H1 (cell line): ENCODE data around the gene POU3F1. TPM values are rescaled to one million over a fixed set of nuclear protein-coding genes. Genes with fewer than 3 reads are reported as not detected.

ENCODE experiments used
- EZH2 ChIP-seq: fragments of 200-600 bp; sonication (generic); IDR thresholded peaks from 2 replicates; pipeline ENCODE4 v1.7.1; 2012; ENCODE audit warnings: low read depth, mild to moderate bottlenecking, moderate library complexity, low read length, inconsistent platforms; ENCODE audit not compliant: severe bottlenecking
- GABPA ChIP-seq: IDR thresholded peaks from 2 replicates; pipeline ENCODE4 v1.6.1; 2011; ENCODE audit warnings: mild to moderate bottlenecking, low read length, moderate library complexity, borderline replicate concordance; ENCODE audit not compliant: insufficient read depth
- MAFK ChIP-seq: IDR thresholded peaks from 2 replicates; pipeline ENCODE4 v1.6.1; 2012; ENCODE audit warnings: low read depth, mild to moderate bottlenecking, improper control_type of control experiment, low read length
- RBBP5 ChIP-seq: IDR thresholded peaks from 2 replicates; pipeline ENCODE4 v1.7.1; 2012; ENCODE audit warnings: low read depth, mild to moderate bottlenecking, inconsistent platforms, low read length, moderate library complexity, borderline replicate concordance
- polyA plus RNA-seq, 7 experiments: library from polyadenylated mRNA; depleted of rRNA in 3 of 7; stranded (reverse) in 5 of 7; unstranded in 2 of 7; fragments of >200 nt in 5 of 7; fragments of 200-250 nt in 2 of 7; gene quantifications; 1 replicate in 5 of 7; 2 replicates in 1 of 7; 4 replicates in 1 of 7; pipeline versions ENCODE4 v1.2.1 to v1.2.3, GENCODE V29; 2011 to 2013; ENCODE audit warnings: missing spikeins in 2 of 7, mixed read lengths in 2 of 7
- total RNA-seq: library from RNA; stranded (reverse); fragmentation: NEBNext Ultra II Directional; extraction: Animal tissue kit (Norgen Biotek cat#: 25700); gene quantifications from 2 replicates; pipeline ENCODE4 v1.2.1, GENCODE V29; 2021
- TF ChIP-seq, protein P1 (sequence below), 3 experiments: IDR thresholded peaks; 1 replicate in 2 of 3; 2 replicates in 1 of 3; pipeline versions ENCODE4 v1.5.1 to v1.6.1; 2011; ENCODE audit warnings: low read length in 3 of 3, mild to moderate bottlenecking in 3 of 3, inconsistent platforms in 2 of 3, low read depth in 1 of 3, moderate library complexity in 1 of 3; ENCODE audit not compliant: insufficient read depth in 1 of 3; ENCODE audit errors: control extremely low read depth in 1 of 3

Gene POU3F1
- total and polyA plus RNA-seq, 2 of the 8 experiments (the other 6 are each of a cell fraction or from before 2014, with no cell fraction given): 4.2 to 10.8 TPM

- TF ChIP-seq, protein P1, sequence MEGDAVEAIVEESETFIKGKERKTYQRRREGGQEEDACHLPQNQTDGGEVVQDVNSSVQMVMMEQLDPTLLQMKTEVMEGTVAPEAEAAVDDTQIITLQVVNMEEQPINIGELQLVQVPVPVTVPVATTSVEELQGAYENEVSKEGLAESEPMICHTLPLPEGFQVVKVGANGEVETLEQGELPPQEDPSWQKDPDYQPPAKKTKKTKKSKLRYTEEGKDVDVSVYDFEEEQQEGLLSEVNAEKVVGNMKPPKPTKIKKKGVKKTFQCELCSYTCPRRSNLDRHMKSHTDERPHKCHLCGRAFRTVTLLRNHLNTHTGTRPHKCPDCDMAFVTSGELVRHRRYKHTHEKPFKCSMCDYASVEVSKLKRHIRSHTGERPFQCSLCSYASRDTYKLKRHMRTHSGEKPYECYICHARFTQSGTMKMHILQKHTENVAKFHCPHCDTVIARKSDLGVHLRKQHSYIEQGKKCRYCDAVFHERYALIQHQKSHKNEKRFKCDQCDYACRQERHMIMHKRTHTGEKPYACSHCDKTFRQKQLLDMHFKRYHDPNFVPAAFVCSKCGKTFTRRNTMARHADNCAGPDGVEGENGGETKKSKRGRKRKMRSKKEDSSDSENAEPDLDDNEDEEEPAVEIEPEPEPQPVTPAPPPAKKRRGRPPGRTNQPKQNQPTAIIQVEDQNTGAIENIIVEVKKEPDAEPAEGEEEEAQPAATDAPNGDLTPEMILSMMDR (IDR thresholded peaks at IDR 0.05; ENCODE audit: control extremely low read depth in 1 of 3, insufficient read depth in 1 of 3, low read depth in 1 of 3, low read length in 3 of 3): no peak
- TF ChIP-seq GABPA: no peak
- no peak for TF ChIP-seq RBBP5
- no peak for TF ChIP-seq EZH2
- no peak for TF ChIP-seq MAFK
Observed at GRCh38 chr1:38075191-38075590, 28.6 kb upstream of the POU3F1 start (continued).
